Activated B cell treated with CpG ODN at 0.5 μM for 24 hours (primary cell): ENCODE data around the gene ZNF157. TPM values are rescaled to one million over a fixed set of nuclear protein-coding genes. Genes with fewer than 3 reads are reported as not detected.
"Not testable (repeated sequence)": the region's sequence is repeated elsewhere in the genome, so short reads cannot be mapped to it uniquely, and the experiment has no call there.

Source experiments
- ATAC-seq: fragments of 200-7000 bp; cut with Tn5 transposase; one replicate; pipeline ENCODE4 v1.10.0; 2021; ENCODE audit warnings: low read depth, mild to moderate bottlenecking, moderate library complexity
- CTCF ChIA-PET: fragments of 350-600 bp; sonication (Branson Sonifier 250); formaldehyde crosslinking; loops from one replicate; lab custom pipeline; 2021; ENCODE audit warnings: antibody characterized with exemption; lab: Charles Lee
- POLR2A ChIA-PET: fragments of 350-600 bp; sonication (Branson Sonifier 250); formaldehyde crosslinking; loops from one replicate; lab custom pipeline; 2021; ENCODE audit warnings: antibody characterized with exemption; lab: Charles Lee
- DNase-seq: peaks from one replicate; pipeline ENCODE4 v3.0.0; 2022
- H3K27ac Mint-ChIP-seq: one replicate; pipeline ENCODE4 v1.8.0; 2020; ENCODE audit warnings: mixed read lengths
- H3K27me3 Mint-ChIP-seq: one replicate; pipeline ENCODE4 v1.8.0; 2021; ENCODE audit warnings: mixed read lengths
- H3K36me3 Mint-ChIP-seq: one replicate; pipeline ENCODE4 v1.8.0; 2021; ENCODE audit warnings: low read depth, mixed read lengths
- H3K4me1 Mint-ChIP-seq: one replicate; pipeline ENCODE4 v1.8.0; 2021; ENCODE audit warnings: mixed read lengths
- H3K4me3 Mint-ChIP-seq: one replicate; pipeline ENCODE4 v1.8.0; 2020; ENCODE audit warnings: mild to moderate bottlenecking, mixed read lengths
- H3K9me3 Mint-ChIP-seq: one replicate; pipeline ENCODE4 v1.8.0; 2020; ENCODE audit warnings: mixed read lengths
- intact Hi-C: fragments of 100-400 bp; cut with micrococcal nuclease; formaldehyde crosslinking; loops from one replicate; pipeline ENCODE4 v1.15.1; 2024
- total RNA-seq: library from RNA; stranded (reverse); gene quantifications from 2 replicates; pipeline ENCODE4 v1.2.3, GENCODE V29; 2022
- TF ChIP-seq, protein P1 (sequence below): fragments of 200-600 bp; IDR thresholded peaks from one replicate; pipeline ENCODE4 v1.8.0; 2022; ENCODE audit warnings: antibody characterized with exemption, mild to moderate bottlenecking

ZNF157 gene
- total RNA-seq, 1 donor from 2014 or later, result 1.2 TPM

- intact Hi-C loops, result no loop called here
- Mint-ChIP-seq H3K27me3 (no peaks in the 10 kb centered on the region), H3K9me3 (no peaks in the 10 kb centered on the region), H3K36me3 (no peaks in the 10 kb centered on the region), H3K4me1 (peaks cover 3% of the 10 kb centered on the region), H3K27ac (no peak overlapping the region), H3K4me3 (no peak overlapping the region)
- POLR2A ChIA-PET, result no interaction called here
- DNase-seq, result no peak
- CTCF ChIA-PET, result no interaction called here
- TF ChIP-seq, protein P1, sequence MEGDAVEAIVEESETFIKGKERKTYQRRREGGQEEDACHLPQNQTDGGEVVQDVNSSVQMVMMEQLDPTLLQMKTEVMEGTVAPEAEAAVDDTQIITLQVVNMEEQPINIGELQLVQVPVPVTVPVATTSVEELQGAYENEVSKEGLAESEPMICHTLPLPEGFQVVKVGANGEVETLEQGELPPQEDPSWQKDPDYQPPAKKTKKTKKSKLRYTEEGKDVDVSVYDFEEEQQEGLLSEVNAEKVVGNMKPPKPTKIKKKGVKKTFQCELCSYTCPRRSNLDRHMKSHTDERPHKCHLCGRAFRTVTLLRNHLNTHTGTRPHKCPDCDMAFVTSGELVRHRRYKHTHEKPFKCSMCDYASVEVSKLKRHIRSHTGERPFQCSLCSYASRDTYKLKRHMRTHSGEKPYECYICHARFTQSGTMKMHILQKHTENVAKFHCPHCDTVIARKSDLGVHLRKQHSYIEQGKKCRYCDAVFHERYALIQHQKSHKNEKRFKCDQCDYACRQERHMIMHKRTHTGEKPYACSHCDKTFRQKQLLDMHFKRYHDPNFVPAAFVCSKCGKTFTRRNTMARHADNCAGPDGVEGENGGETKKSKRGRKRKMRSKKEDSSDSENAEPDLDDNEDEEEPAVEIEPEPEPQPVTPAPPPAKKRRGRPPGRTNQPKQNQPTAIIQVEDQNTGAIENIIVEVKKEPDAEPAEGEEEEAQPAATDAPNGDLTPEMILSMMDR, result no peak
- ATAC-seq, result no peak
Observed at GRCh38 chrX:47373198-47373597, 2.8 kb downstream of the ZNF157 start.

GRCh38 chrX:47380268-47380667 is 9.9 kb downstream of the ZNF157 start:
- Mint-ChIP-seq H3K9me3 (no peaks in the 10 kb centered on the region), H3K4me3 (peak overlapping the region; percentile 74), H3K4me1 (peaks cover 7% of the 10 kb centered on the region), H3K36me3 (no peaks in the 10 kb centered on the region), H3K27me3 (no peaks in the 10 kb centered on the region), H3K27ac (peak overlapping the region; percentile 80)
- TF ChIP-seq, protein P1, result no peak
- ChIA-PET CTCF (no interaction called here), POLR2A (interaction anchor here (0.6 to 0.7 kb wide), 2 partner anchors 10 to 147 kb away, joined by 3 to 6 read pairs; no protein-coding TSS in a partner anchor)
- DNase-seq (peak; percentile 29), ATAC-seq (peak; percentile 75)
- intact Hi-C loops, result loop anchor here (1.0 kb wide), 1 partner anchor 14 kb away; no protein-coding TSS in a partner anchor

GRCh38 chrX:47380837-47381236 is 10.5 kb downstream of the ZNF157 start:
- H3K9me3 Mint-ChIP-seq, H3K36me3 Mint-ChIP-seq, H3K4me1 Mint-ChIP-seq, H3K27ac Mint-ChIP-seq, H3K4me3 Mint-ChIP-seq, ATAC-seq, CTCF ChIA-PET, DNase-seq, H3K27me3 Mint-ChIP-seq: not testable (repeated sequence)
- intact Hi-C loops, result loop anchor here (1.0 kb wide), 1 partner anchor 15 kb away; no protein-coding TSS in a partner anchor
- POLR2A ChIA-PET, result interaction anchor here (0.7 kb wide), 1 partner anchor 147 kb away, joined by 6 read pairs; no protein-coding TSS in a partner anchor

GRCh38 chrX:47384502-47384901 is 14.1 kb downstream of the ZNF157 start:
- no peak for DNase-seq
- TF ChIP-seq, protein P1, result peak; percentile 33
- Mint-ChIP-seq H3K27ac (no peak overlapping the region), H3K36me3 (no peaks in the 10 kb centered on the region), H3K4me1 (peaks cover 7% of the 10 kb centered on the region), H3K4me3 (no peak overlapping the region), H3K9me3 (no peaks in the 10 kb centered on the region), H3K27me3 (no peaks in the 10 kb centered on the region)
- intact Hi-C loops, result loop anchor here (1.0 kb wide), 4 partner anchors 18 to 191 kb away; partner anchors contain the start of gene UBA1
- peak; percentile 72 for ATAC-seq
- ChIA-PET POLR2A (interaction anchor here (0.8 to 1.6 kb wide), 5 partner anchors 9 to 193 kb away, joined by 3 to 5 read pairs (median 4); no protein-coding TSS in a partner anchor), CTCF (interaction anchor here (0.6 to 2.1 kb wide), 8 partner anchors 8 to 193 kb away, joined by 3 to 12 read pairs (median 7); partner anchors contain the start of gene CDK16)

- TF ChIP-seq, protein P1, result no peak
- no peak for ATAC-seq
- intact Hi-C loops, result no loop called here
- H3K36me3 Mint-ChIP-seq, result no peaks in the 10 kb centered on the region
- H3K27ac Mint-ChIP-seq, result no peak overlapping the region
- H3K4me1 Mint-ChIP-seq, result peaks cover 5% of the 10 kb centered on the region
- no peaks in the 10 kb centered on the region for H3K9me3 Mint-ChIP-seq
- no peaks in the 10 kb centered on the region for H3K27me3 Mint-ChIP-seq
- ChIA-PET CTCF (interaction anchor here (0.5 kb wide), 1 partner anchor 246 kb away, joined by 3 read pairs; the partner anchor contains the start of gene RBM10), POLR2A (interaction anchor here (0.7 kb wide), 1 partner anchor 11 kb away, joined by 3 read pairs; no protein-coding TSS in a partner anchor)
- DNase-seq, result no peak
- no peak overlapping the region for H3K4me3 Mint-ChIP-seq
Observed at GRCh38 chrX:47390780-47391179, 20.4 kb downstream of the ZNF157 start.
